Sigmoid colon (tissue), 7 donors: Measurements from ENCODE around the gene TMEFF2. TPM values are rescaled to one million over a fixed set of nuclear protein-coding genes. Genes with fewer than 3 reads are reported as not detected.

Experiments
- DNase-seq: peaks from one replicate; pipeline ENCODE4 v3.0.0-alpha.2; 2019
- H3K27ac ChIP-seq, 4 donors: fragments of 200-600 bp; sonication (generic); one replicate each; pipeline ENCODE4 v1.5.1; 2016 to 2019; ENCODE audit warnings: mild to moderate bottlenecking in 1 of 4
- H3K27me3 ChIP-seq, 3 donors: fragments of 200-600 bp; sonication (generic); one replicate each; pipeline ENCODE4 v1.5.1; 2019; ENCODE audit warnings: mild to moderate bottlenecking in 1 of 3
- H3K36me3 ChIP-seq, 4 donors: fragments of 200-600 bp; sonication (generic); one replicate each; pipeline ENCODE4 v1.5.1; 2016 to 2019
- H3K4me1 ChIP-seq, 4 donors: fragments of 200-600 bp; sonication (generic); one replicate each; pipeline ENCODE4 v1.5.1; 2017 to 2019
- H3K4me3 ChIP-seq, 4 donors: fragments of 200-600 bp; sonication (generic); one replicate each; pipeline ENCODE4 v1.5.1; 2017 to 2019; ENCODE audit warnings: mild to moderate bottlenecking in 2 of 4, moderate library complexity in 1 of 4
- H3K9me3 ChIP-seq, 4 donors: fragments of 200-600 bp in 3 of 4; sonication (generic) in 3 of 4; one replicate each; pipeline versions ENCODE4 v1.5.1 to v1.6.1; 2013 to 2019
- CTCF ChIP-seq, 4 experiments: fragments of 450-650 bp in 3 of 4; fragments of 200-600 bp in 1 of 4; IDR thresholded peaks; one replicate each; pipeline ENCODE4 v1.5.1; 2016 to 2019; ENCODE audit warnings: antibody characterized with exemption in 4 of 4, mild to moderate bottlenecking in 3 of 4, moderate library complexity in 2 of 4
- EP300 ChIP-seq, 4 donors: sonication (generic); formaldehyde crosslinking; IDR thresholded peaks; one replicate each; pipeline ENCODE4 v1.6.1; 2017; ENCODE audit warnings: antibody characterized with exemption in 4 of 4
- POLR2A ChIP-seq, 2 donors: fragments of 450-650 bp; IDR thresholded peaks; one replicate each; pipeline ENCODE4 v1.6.1; 2016; ENCODE audit warnings: antibody characterized with exemption in 2 of 2, mild to moderate bottlenecking in 2 of 2, moderate library complexity in 2 of 2
- POLR2AphosphoS5 ChIP-seq, 4 donors: sonication (generic); formaldehyde crosslinking; IDR thresholded peaks; one replicate each; pipeline ENCODE4 v1.6.1; 2017; ENCODE audit warnings: antibody characterized with exemption in 4 of 4
- WGBS, 2 donors: extraction: QIAGEN DNeasy Blood & Tissue Kit; methylation state at CpG; one replicate each; pipeline ENCODE4 v1.1.7; 2013; 5-methylcytosine and 5-hydroxymethylcytosine counted together
- intact Hi-C: fragments of 100-400 bp; cut with DNase I; formaldehyde crosslinking; loops from one replicate; pipeline ENCODE4 v1.15.1; 2023
- polyA plus RNA-seq, 3 donors: library from polyadenylated mRNA; stranded (reverse); fragments of 200-250 nt; gene quantifications; one replicate each; pipeline ENCODE4 v1.2.3, GENCODE V29; 2013
- total RNA-seq, 4 donors: library from RNA; depleted of rRNA; stranded (reverse); fragments of >200 nt; gene quantifications; one replicate each; pipeline ENCODE4 v1.1.0, GENCODE V29; 2016
- donor health status: healthy with polysubstance abuse.
- donor health status: Bipolar disorder and iron deficiency.
- donor health status: healthy.

TMEFF2 gene
- total and polyA plus RNA-seq, 7 donors: 0.16 to 1.4 (median 0.32) TPM; not detected in 1

- Histone ChIP-seq H3K27me3 (peaks cover 17 to 33% (median 18%) of the 10 kb centered on the region in 3 donors), H3K4me1 (peaks cover 0 to 21% (median 17%) of the 10 kb centered on the region in 4 donors), H3K36me3 (no peaks in the 10 kb centered on the region), H3K9me3 (no peaks in the 10 kb centered on the region), H3K4me3 (no peak overlapping the region), H3K27ac (no peak overlapping the region)
- TF ChIP-seq CTCF (IDR thresholded peaks at IDR 0.05) (no peak), POLR2A (IDR thresholded peaks at IDR 0.05) (no peak), EP300 (IDR thresholded peaks at IDR 0.05) (no peak), POLR2AphosphoS5 (IDR thresholded peaks at IDR 0.05) (no peak)
- intact Hi-C loops: no loop called here
- no peak for DNase-seq
- 17 to 40% methylated on average over 1 of the region's 1 CpG for WGBS, 2 donors
Observed at GRCh38 chr2:192190474-192190873, 4.3 kb downstream of the TMEFF2 start.

- no peak overlapping the region for H3K4me3 ChIP-seq
- H3K4me1 ChIP-seq: no peaks in the 10 kb centered on the region
- intact Hi-C loops: no loop called here
- 84 to 85% methylated on average over 5 of the region's 5 CpGs for WGBS, 2 donors
- no peaks in the 10 kb centered on the region for H3K27me3 ChIP-seq
- no peaks in the 10 kb centered on the region for H3K9me3 ChIP-seq
- TF ChIP-seq CTCF (IDR thresholded peaks at IDR 0.05): no peak
- TF ChIP-seq POLR2A (IDR thresholded peaks at IDR 0.05): no peak
- no peak for TF ChIP-seq POLR2AphosphoS5 (IDR thresholded peaks at IDR 0.05)
- no peaks in the 10 kb centered on the region for H3K36me3 ChIP-seq
- DNase-seq: no peak
- no peak overlapping the region for H3K27ac ChIP-seq
Observed at GRCh38 chr2:192186806-192187205, 7.9 kb downstream of the TMEFF2 start.

- intact Hi-C loops: no loop called here
- no peaks in the 10 kb centered on the region for H3K9me3 ChIP-seq
- no peak for TF ChIP-seq POLR2AphosphoS5 (IDR thresholded peaks at IDR 0.05)
- no peak overlapping the region for H3K4me3 ChIP-seq
- no peaks in the 10 kb centered on the region for H3K4me1 ChIP-seq
- no peak for DNase-seq
- H3K27ac ChIP-seq: no peak overlapping the region
- no peaks in the 10 kb centered on the region for H3K27me3 ChIP-seq
- 88% methylated on average over 2 of the region's 2 CpGs for WGBS, 2 donors
- H3K36me3 ChIP-seq: no peaks in the 10 kb centered on the region
Observed at GRCh38 chr2:192184349-192184748, 10.4 kb downstream of the TMEFF2 start.

- TF ChIP-seq POLR2A (IDR thresholded peaks at IDR 0.05) (no peak), POLR2AphosphoS5 (IDR thresholded peaks at IDR 0.05) (no peak), CTCF (IDR thresholded peaks at IDR 0.05) (no peak)
- Histone ChIP-seq H3K9me3 (no peaks in the 10 kb centered on the region), H3K27ac (no peak overlapping the region), H3K4me3 (no peak overlapping the region), H3K36me3 (no peaks in the 10 kb centered on the region), H3K27me3 (no peaks in the 10 kb centered on the region), H3K4me1 (no peaks in the 10 kb centered on the region)
- intact Hi-C loops: no loop called here
- no peak for DNase-seq
- 78 to 84% methylated on average over 1 of the region's 1 CpG for WGBS, 2 donors
Observed at GRCh38 chr2:192183296-192183695, 11.4 kb downstream of the TMEFF2 start.

GRCh38 chr2:192166946-192167345, 27.8 kb downstream of the TMEFF2 start:
- 47 to 78% methylated on average over 2 of the region's 2 CpGs for WGBS, 2 donors

More at GRCh38 chr2:192166946-192167345, 27.8 kb downstream of the TMEFF2 start:
- H3K27ac ChIP-seq: no peak overlapping the region
- no peaks in the 10 kb centered on the region for H3K9me3 ChIP-seq
- DNase-seq: no peak
- no peak overlapping the region for H3K4me3 ChIP-seq
- H3K27me3 ChIP-seq: no peaks in the 10 kb centered on the region
- intact Hi-C loops: no loop called here
- TF ChIP-seq POLR2AphosphoS5 (IDR thresholded peaks at IDR 0.05) (no peak), POLR2A (IDR thresholded peaks at IDR 0.05) (no peak), CTCF (IDR thresholded peaks at IDR 0.05) (no peak), EP300 (IDR thresholded peaks at IDR 0.05) (no peak)
- H3K36me3 ChIP-seq: no peaks in the 10 kb centered on the region
- peaks cover 0 to 4% (median 3%) of the 10 kb centered on the region in 4 donors for H3K4me1 ChIP-seq
